ENCODE results near the gene LCE3D.
"Not testable (repeated sequence)": the region's sequence is repeated elsewhere in the genome, so short reads cannot be mapped to it uniquely, and the experiment has no call there.

Gene LCE3D

GRCh38 chr1:152580433-152580832 lies at the start of gene LCE3D:
TSS of gene LCE3D (minus strand) at chr1:152580516. CDS start at chr1:152579936, 580 bp downstream.
- H3K36me3 ChIP-seq (ENCODE audit: control insufficient read depth, insufficient read depth, low read length): no peaks in the 10 kb centered on the region
- H3K9ac ChIP-seq (ENCODE audit: low read depth, low read length): no peak within 1 kb of the TSS
- H3K27me3 ChIP-seq (ENCODE audit: control insufficient read depth, insufficient read depth, low read length): no peaks in the 10 kb centered on the region
- H3K4me3 ChIP-seq (ENCODE audit: low read depth, low read length): no peak within 1 kb of the TSS
- H3K9me3 ChIP-seq (ENCODE audit: control insufficient read depth, insufficient read depth, low read length): peaks cover 14% of the 10 kb centered on the region
- H3K4me1 ChIP-seq (ENCODE audit: control insufficient read depth, insufficient read depth, low read length): no peaks in the 10 kb centered on the region

DNA sequence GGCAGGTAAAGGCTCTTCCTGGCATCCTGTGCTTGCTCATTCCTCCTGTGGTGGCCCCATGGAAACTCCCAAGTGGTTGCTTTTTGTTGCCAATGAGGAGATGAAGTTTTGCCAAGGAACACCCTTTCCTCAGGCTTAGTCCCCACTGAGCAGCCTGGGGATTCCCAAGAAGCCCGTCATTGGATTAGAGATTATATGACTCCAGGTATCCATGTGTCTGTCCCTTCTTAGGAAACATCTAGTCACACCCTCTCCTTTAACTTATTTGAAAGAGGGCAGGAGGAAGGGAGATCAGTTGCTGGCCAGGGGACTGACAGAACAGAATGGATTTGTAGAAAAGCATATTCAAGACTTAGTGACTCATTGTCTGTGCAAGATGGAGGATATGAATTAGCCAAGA lies 46.4 kb upstream of the LCE3D start:
- no peaks in the 10 kb centered on the region for H3K4me1 ChIP-seq (ENCODE audit: control insufficient read depth, insufficient read depth, low read length)
- H3K9ac ChIP-seq (ENCODE audit: low read depth, low read length): no peak overlapping the region
- no peak overlapping the region for H3K4me3 ChIP-seq (ENCODE audit: low read depth, low read length)
- H3K9me3 ChIP-seq (ENCODE audit: control insufficient read depth, insufficient read depth, low read length): peaks cover 17% of the 10 kb centered on the region
- no peaks in the 10 kb centered on the region for H3K27me3 ChIP-seq (ENCODE audit: control insufficient read depth, insufficient read depth, low read length)
- no peaks in the 10 kb centered on the region for H3K36me3 ChIP-seq (ENCODE audit: control insufficient read depth, insufficient read depth, low read length)

DNA sequence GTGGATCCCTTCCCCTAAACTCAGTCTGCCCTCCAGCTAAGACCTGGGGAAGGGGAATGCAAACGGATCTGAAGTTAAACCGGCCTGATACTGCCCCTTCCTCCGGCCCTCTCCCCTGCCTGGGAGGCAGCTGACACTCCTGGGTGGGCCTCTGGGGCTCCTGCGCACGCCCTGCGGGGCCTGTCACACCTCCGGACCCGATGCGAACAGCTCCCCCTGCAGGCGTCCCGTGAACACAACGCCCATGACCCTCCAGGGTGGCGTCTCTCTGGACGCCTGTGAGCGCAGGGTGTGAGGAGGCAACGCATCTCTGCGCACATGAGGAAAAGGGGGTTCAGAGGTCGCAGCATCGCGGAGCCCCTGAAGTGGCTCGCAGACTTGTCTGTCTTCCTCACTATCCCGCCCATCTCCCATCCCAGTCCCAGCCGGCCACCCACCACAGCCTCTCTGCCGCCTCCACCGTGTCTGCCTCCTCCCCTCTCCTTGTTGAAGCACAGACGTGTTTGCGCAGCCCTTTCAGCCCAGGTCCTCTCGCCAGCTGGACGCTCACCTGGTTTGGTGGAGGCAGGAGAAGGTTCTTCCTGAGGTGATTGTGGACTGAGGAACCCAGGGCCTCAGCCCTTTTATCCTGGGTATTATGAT lies 43.0 kb upstream of the LCE3D start:
- H3K9me3 ChIP-seq (ENCODE audit: control insufficient read depth, insufficient read depth, low read length): peaks cover 27% of the 10 kb centered on the region
- H3K27me3 ChIP-seq (ENCODE audit: control insufficient read depth, insufficient read depth, low read length): no peaks in the 10 kb centered on the region
- H3K36me3 ChIP-seq (ENCODE audit: control insufficient read depth, insufficient read depth, low read length): no peaks in the 10 kb centered on the region
- H3K9ac ChIP-seq (ENCODE audit: low read depth, low read length): no peak overlapping the region
- H3K4me1 ChIP-seq (ENCODE audit: control insufficient read depth, insufficient read depth, low read length): no peaks in the 10 kb centered on the region
- H3K4me3 ChIP-seq (ENCODE audit: low read depth, low read length): no peak overlapping the region

- Histone ChIP-seq H3K4me3 (ENCODE audit: low read depth, low read length) (no peak within 1 kb of the TSS), H3K36me3 (ENCODE audit: control insufficient read depth, insufficient read depth, low read length) (no peaks in the 10 kb centered on the region), H3K9me3 (ENCODE audit: control insufficient read depth, insufficient read depth, low read length) (peaks cover 23% of the 10 kb centered on the region), H3K9ac (ENCODE audit: low read depth, low read length) (no peak within 1 kb of the TSS), H3K27me3 (ENCODE audit: control insufficient read depth, insufficient read depth, low read length) (no peaks in the 10 kb centered on the region), H3K4me1 (ENCODE audit: control insufficient read depth, insufficient read depth, low read length) (no peaks in the 10 kb centered on the region)
These were observed 42.5 kb upstream of the LCE3D start, which contains the start of gene LCE3A for GRCh38 chr1:152622803-152623202. TSS of gene LCE3A (minus strand) at chr1:152623103. CDS start at chr1:152623103, 0 bp downstream.

GRCh38 chr1:152621993-152622392 lies 41.7 kb upstream of the LCE3D start:
- H3K9ac ChIP-seq (ENCODE audit: low read depth, low read length): no peak overlapping the region
- H3K4me1 ChIP-seq (ENCODE audit: control insufficient read depth, insufficient read depth, low read length): no peaks in the 10 kb centered on the region
- peaks cover 22% of the 10 kb centered on the region for H3K9me3 ChIP-seq (ENCODE audit: control insufficient read depth, insufficient read depth, low read length)
- H3K36me3 ChIP-seq (ENCODE audit: control insufficient read depth, insufficient read depth, low read length): no peaks in the 10 kb centered on the region
- H3K4me3 ChIP-seq (ENCODE audit: low read depth, low read length): no peak overlapping the region
- no peaks in the 10 kb centered on the region for H3K27me3 ChIP-seq (ENCODE audit: control insufficient read depth, insufficient read depth, low read length)

GRCh38 chr1:152613511-152613910 lies 33.2 kb upstream of the LCE3D start, which contains the start of gene LCE3B:
TSS of gene LCE3B (plus strand) at chr1:152613811. CDS start at chr1:152613811, 0 bp downstream.
- no peaks in the 10 kb centered on the region for H3K4me1 ChIP-seq (ENCODE audit: control insufficient read depth, insufficient read depth, low read length)
- H3K9me3 ChIP-seq (ENCODE audit: control insufficient read depth, insufficient read depth, low read length): peaks cover 2% of the 10 kb centered on the region
- no peaks in the 10 kb centered on the region for H3K27me3 ChIP-seq (ENCODE audit: control insufficient read depth, insufficient read depth, low read length)
- H3K4me3 ChIP-seq (ENCODE audit: low read depth, low read length): no peak within 1 kb of the TSS
- H3K36me3 ChIP-seq (ENCODE audit: control insufficient read depth, insufficient read depth, low read length): no peaks in the 10 kb centered on the region
- no peak within 1 kb of the TSS for H3K9ac ChIP-seq (ENCODE audit: low read depth, low read length)

DNA sequence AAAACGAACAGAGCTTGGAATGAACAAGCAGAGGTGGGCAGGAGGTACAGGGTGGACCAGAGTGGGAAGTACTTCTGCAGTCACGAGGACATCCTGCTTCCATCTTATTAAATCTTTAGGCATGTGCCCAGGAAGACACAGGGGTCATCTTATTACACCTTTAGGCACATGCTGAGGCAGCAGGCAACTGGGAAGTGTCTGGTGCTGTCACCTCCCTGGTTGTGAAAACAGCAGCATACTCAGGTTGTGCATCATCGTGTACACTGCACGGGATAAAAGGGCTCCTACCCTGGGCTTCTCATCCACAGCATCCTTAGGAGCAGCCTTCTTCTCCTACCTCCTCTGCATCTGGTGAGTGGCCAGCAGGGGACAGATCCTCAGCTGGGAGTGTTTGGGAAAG lies 19.6 kb upstream of the LCE3D start, which contains the start of gene LCE3C:
Gene LCE3C (plus strand): TSS at position 301 of the 400 bp plus-strand sequence. CDS start 498 bp downstream, outside the sequence.
- Histone ChIP-seq H3K9ac (ENCODE audit: low read depth, low read length) (no peak within 1 kb of the TSS), H3K4me1 (ENCODE audit: control insufficient read depth, insufficient read depth, low read length) (no peaks in the 10 kb centered on the region), H3K27me3 (ENCODE audit: control insufficient read depth, insufficient read depth, low read length) (no peaks in the 10 kb centered on the region), H3K36me3 (ENCODE audit: control insufficient read depth, insufficient read depth, low read length) (no peaks in the 10 kb centered on the region), H3K4me3 (ENCODE audit: low read depth, low read length) (no peak within 1 kb of the TSS), H3K9me3 (ENCODE audit: control insufficient read depth, insufficient read depth, low read length) (no peaks in the 10 kb centered on the region)

GRCh38 chr1:152596986-152597385 lies 16.7 kb upstream of the LCE3D start:
- no peaks in the 10 kb centered on the region for H3K27me3 ChIP-seq (ENCODE audit: control insufficient read depth, insufficient read depth, low read length)
- H3K4me3 ChIP-seq (ENCODE audit: low read depth, low read length): no peak overlapping the region
- no peaks in the 10 kb centered on the region for H3K36me3 ChIP-seq (ENCODE audit: control insufficient read depth, insufficient read depth, low read length)

DNA sequence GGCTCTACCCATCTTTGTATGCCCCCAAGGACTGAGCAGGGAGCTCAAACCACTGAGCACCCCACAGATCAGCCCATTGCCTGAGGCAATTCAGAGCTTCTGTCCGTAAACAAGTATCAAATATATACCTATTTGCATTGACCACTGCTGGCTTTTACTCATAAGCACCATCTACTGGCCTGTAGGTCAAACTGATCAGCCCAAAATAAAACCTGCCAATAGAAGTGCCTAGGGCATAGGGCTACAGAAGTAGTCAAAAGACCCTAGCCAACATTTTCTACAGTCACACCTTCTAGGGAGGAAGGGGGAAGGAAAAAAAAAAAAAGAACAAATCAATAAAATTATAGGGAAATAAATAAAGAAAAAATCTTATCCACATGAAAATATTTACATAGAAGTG lies 5.3 kb upstream of the LCE3D start:
- H3K9ac ChIP-seq (ENCODE audit: low read depth, low read length): no peak overlapping the region
- no peaks in the 10 kb centered on the region for H3K4me1 ChIP-seq (ENCODE audit: control insufficient read depth, insufficient read depth, low read length)
- peaks cover 8% of the 10 kb centered on the region for H3K9me3 ChIP-seq (ENCODE audit: control insufficient read depth, insufficient read depth, low read length)
- no peak overlapping the region for H3K4me3 ChIP-seq (ENCODE audit: low read depth, low read length)
- H3K36me3 ChIP-seq (ENCODE audit: control insufficient read depth, insufficient read depth, low read length): no peaks in the 10 kb centered on the region
- no peaks in the 10 kb centered on the region for H3K27me3 ChIP-seq (ENCODE audit: control insufficient read depth, insufficient read depth, low read length)

More at GRCh38 chr1:152596986-152597385, 16.7 kb upstream of the LCE3D start:
- Histone ChIP-seq H3K9ac (ENCODE audit: low read depth, low read length) (no peak overlapping the region), H3K4me1 (ENCODE audit: control insufficient read depth, insufficient read depth, low read length) (no peaks in the 10 kb centered on the region), H3K9me3 (ENCODE audit: control insufficient read depth, insufficient read depth, low read length) (no peaks in the 10 kb centered on the region)

- H3K4me1 ChIP-seq (ENCODE audit: control insufficient read depth, insufficient read depth, low read length): no peaks in the 10 kb centered on the region
- H3K27me3 ChIP-seq (ENCODE audit: control insufficient read depth, insufficient read depth, low read length): no peaks in the 10 kb centered on the region
- H3K4me3 ChIP-seq (ENCODE audit: low read depth, low read length): no peak overlapping the region
- H3K9me3 ChIP-seq (ENCODE audit: control insufficient read depth, insufficient read depth, low read length): peaks cover 11% of the 10 kb centered on the region
- H3K9ac ChIP-seq (ENCODE audit: low read depth, low read length): no peak overlapping the region
- no peaks in the 10 kb centered on the region for H3K36me3 ChIP-seq (ENCODE audit: control insufficient read depth, insufficient read depth, low read length)
These were observed 2.3 kb upstream of the LCE3D start for GRCh38 chr1:152582647-152583046.

- H3K9me3 ChIP-seq (ENCODE audit: control insufficient read depth, insufficient read depth, low read length): peaks cover 14% of the 10 kb centered on the region
- H3K36me3 ChIP-seq (ENCODE audit: control insufficient read depth, insufficient read depth, low read length); H3K4me1 ChIP-seq (ENCODE audit: control insufficient read depth, insufficient read depth, low read length); H3K27me3 ChIP-seq (ENCODE audit: control insufficient read depth, insufficient read depth, low read length); H3K9ac ChIP-seq (ENCODE audit: low read depth, low read length); H3K4me3 ChIP-seq (ENCODE audit: low read depth, low read length): not testable (repeated sequence)
These were observed 790 bp downstream of the LCE3D start for GRCh38 chr1:152579526-152579925.

GRCh38 chr1:152577168-152577567 lies 3.1 kb downstream of the LCE3D start:
- Histone ChIP-seq H3K36me3 (ENCODE audit: control insufficient read depth, insufficient read depth, low read length) (no peaks in the 10 kb centered on the region), H3K9me3 (ENCODE audit: control insufficient read depth, insufficient read depth, low read length) (peaks cover 23% of the 10 kb centered on the region), H3K4me1 (ENCODE audit: control insufficient read depth, insufficient read depth, low read length) (no peaks in the 10 kb centered on the region), H3K9ac (ENCODE audit: low read depth, low read length) (no peak overlapping the region), H3K27me3 (ENCODE audit: control insufficient read depth, insufficient read depth, low read length) (no peaks in the 10 kb centered on the region), H3K4me3 (ENCODE audit: low read depth, low read length) (no peak overlapping the region)
